Measurements from ENCODE around the gene BAZ1A.

DNA sequence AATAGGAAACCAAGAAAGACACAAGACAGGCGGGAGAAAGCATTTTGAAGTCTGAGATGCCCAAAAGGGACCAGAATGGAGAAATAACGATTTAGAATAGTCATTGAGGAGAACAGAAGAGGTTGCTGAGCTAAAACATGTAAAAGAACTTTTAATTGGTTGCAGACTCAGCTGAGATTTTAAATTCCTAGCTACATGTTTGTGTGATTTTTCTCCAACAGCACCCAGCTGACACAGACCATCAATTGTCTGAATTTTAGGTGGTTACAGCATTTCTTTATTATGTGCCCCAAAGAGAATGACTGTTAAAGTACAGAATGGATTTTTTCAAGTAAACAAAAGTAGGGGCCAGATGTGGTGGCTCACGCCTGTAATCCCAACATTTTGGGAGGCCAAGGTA, 50.3 kb downstream of the BAZ1A start:
- TF ChIP-seq POLR2A (IDR thresholded peaks at IDR 0.05) (no peak), POLR2AphosphoS5 (IDR thresholded peaks at IDR 0.05) (no peak)
- TF ChIP-seq, protein P1, sequence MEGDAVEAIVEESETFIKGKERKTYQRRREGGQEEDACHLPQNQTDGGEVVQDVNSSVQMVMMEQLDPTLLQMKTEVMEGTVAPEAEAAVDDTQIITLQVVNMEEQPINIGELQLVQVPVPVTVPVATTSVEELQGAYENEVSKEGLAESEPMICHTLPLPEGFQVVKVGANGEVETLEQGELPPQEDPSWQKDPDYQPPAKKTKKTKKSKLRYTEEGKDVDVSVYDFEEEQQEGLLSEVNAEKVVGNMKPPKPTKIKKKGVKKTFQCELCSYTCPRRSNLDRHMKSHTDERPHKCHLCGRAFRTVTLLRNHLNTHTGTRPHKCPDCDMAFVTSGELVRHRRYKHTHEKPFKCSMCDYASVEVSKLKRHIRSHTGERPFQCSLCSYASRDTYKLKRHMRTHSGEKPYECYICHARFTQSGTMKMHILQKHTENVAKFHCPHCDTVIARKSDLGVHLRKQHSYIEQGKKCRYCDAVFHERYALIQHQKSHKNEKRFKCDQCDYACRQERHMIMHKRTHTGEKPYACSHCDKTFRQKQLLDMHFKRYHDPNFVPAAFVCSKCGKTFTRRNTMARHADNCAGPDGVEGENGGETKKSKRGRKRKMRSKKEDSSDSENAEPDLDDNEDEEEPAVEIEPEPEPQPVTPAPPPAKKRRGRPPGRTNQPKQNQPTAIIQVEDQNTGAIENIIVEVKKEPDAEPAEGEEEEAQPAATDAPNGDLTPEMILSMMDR (IDR thresholded peaks at IDR 0.05): no peak

Data from prostate gland (tissue), 2 donors.